Epithelial cell of proximal tubule (primary cell): ENCODE measurements around the gene MMP13. TPM values are rescaled to one million over a fixed set of nuclear protein-coding genes. Genes with fewer than 3 reads are reported as not detected.
A peak's percentile ranks its signal among the peaks of the same experiment; 100 is the strongest.

Experiments
- DNase-seq: peaks from one replicate; pipeline ENCODE4 v3.0.0-alpha.2; 2011; ENCODE audit warnings: low read depth
- H3K4me3 ChIP-seq: 2 replicates; pipeline ENCODE4 v1.5.1; 2011; ENCODE audit warnings: low read depth, mild to moderate bottlenecking, low read length
- total RNA-seq: library from RNA; depleted of rRNA; stranded (reverse); fragments of >200 nt; gene quantifications from 2 replicates; pipeline ENCODE4 v1.2.3, GENCODE V29; 2015
- TF ChIP-seq, protein P1 (sequence below): conservative IDR thresholded peaks from 2 replicates; pipeline ENCODE4 v1.5.1; 2012; ENCODE audit warnings: low read depth, mild to moderate bottlenecking, low read length

The MMP13 gene
- total RNA-seq, 1 donor from 2014 or later = 0.12 TPM

DNA sequence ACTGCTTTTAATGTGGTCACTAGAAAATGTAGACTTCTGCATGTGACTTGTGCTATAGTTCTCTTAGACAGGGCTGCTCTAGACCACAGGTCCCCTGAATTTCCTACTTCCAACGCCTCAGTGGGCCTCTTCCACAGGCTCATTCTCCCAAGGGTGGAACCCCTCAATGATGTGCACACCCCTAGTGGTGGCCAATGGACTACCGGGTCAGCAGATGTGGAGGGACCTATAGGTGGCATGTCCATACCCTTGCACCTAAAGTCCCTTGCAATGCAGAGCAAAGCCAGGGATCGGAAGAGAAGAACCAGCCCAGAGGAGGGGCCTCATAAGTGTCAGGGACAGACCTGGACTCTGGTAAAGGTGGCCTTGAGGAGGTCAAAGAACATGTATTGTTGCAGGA is 20.0 kb downstream of the MMP13 start:
- no peak overlapping the region for H3K4me3 ChIP-seq
- TF ChIP-seq, protein P1, sequence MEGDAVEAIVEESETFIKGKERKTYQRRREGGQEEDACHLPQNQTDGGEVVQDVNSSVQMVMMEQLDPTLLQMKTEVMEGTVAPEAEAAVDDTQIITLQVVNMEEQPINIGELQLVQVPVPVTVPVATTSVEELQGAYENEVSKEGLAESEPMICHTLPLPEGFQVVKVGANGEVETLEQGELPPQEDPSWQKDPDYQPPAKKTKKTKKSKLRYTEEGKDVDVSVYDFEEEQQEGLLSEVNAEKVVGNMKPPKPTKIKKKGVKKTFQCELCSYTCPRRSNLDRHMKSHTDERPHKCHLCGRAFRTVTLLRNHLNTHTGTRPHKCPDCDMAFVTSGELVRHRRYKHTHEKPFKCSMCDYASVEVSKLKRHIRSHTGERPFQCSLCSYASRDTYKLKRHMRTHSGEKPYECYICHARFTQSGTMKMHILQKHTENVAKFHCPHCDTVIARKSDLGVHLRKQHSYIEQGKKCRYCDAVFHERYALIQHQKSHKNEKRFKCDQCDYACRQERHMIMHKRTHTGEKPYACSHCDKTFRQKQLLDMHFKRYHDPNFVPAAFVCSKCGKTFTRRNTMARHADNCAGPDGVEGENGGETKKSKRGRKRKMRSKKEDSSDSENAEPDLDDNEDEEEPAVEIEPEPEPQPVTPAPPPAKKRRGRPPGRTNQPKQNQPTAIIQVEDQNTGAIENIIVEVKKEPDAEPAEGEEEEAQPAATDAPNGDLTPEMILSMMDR = peak; percentile 37
- no peak for DNase-seq

DNA sequence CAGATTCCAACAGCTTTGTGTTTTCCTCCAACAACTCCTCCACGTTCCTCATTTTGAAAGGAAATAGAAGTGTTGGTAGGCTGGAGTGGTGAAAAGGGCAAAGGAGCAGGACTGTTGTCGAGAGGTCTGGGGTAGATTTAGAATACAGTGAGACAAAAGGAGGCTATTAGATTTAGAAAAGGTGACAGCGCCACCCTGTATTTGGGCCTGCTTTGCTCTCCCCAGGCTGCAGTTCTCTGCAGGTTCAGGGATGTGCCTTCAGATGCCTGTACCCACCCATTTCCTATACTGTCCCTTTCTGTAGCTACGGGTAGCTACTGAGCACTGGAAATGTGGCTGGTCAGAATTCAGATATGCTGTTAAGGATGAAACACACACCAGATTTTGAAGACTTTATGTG is 20.8 kb downstream of the MMP13 start:
- no peak for DNase-seq
- H3K4me3 ChIP-seq = no peak overlapping the region
- TF ChIP-seq, protein P1 = no peak

DNA sequence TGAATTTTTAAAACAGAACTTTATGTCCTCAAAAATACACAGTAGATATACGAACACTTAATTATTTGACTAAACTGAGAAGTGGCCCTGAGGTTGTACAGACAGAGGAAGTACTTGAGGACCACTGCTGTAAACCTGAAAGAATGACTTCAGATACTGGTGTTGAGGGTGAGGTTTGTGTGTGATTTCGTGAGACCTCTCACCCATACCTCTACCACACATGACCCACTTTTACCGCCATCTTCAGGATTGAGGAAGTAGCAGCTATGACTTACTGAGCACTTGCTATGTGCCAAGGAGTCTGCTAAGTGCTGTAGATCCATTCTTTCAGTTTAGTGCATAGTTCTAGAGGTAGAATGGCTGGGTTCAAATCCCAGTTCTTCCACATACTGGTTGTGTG is 21.9 kb downstream of the MMP13 start:
- no peak for DNase-seq
- no peak overlapping the region for H3K4me3 ChIP-seq
- TF ChIP-seq, protein P1 = no peak

DNA sequence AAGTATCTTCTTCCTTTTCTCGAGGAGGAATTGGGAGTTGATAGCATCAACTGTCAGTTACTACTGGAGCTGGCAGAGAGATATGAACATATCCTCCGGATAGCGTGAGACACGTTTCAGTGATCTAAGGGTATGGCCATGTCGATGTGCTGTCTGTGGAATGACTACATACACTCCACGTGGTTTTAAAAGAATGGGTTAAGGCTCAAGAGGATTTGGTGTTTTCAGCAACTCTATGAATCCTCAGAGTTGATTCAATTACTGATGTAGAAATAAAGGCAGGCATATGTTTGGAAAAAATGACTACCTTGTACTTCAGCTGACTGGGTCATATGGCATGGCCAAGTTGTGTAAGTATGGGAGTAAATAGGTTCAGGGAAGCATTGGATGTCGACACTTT is 22.9 kb downstream of the MMP13 start:
- TF ChIP-seq, protein P1 = no peak
- no peak overlapping the region for H3K4me3 ChIP-seq
- DNase-seq = no peak

DNA sequence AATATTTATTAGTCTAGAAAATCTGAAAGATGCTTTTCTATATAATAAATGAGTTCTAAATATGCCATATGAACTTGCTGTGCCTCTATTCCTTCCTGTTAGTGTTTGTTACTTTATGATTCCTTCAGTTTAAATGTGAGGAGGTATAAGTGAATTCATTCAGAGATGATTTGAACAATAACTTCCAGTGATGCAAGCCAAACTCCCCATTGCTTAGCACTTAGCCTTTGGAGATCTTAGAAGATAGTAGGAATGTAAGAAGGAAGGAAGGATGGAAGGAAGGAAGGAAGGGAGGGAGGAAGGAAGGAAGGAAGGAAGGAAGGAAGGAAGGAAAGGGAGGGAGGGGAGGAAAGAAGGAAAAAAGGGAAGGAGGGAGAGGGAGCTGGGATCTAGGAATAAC is 25.1 kb downstream of the MMP13 start:
- no peak for DNase-seq
- no peak overlapping the region for H3K4me3 ChIP-seq
- TF ChIP-seq, protein P1 = no peak

DNA sequence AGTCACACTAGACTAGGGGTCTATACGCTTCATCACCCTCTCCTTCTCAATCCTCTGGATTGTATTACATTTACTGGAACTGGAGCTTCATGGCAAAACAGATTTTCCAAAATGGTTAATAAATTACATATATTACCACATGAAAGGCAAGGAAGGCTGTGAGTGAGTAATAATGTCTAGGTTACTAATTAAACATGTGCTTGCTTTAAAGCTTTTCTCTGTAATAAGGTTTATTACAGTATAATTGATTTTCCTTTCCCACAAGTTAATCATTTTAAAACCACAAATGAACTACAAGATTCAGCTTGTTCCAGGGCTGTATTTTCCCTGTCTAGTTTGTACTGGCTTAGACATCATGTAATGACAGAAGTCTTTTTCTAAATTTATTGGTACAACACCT is 25.6 kb downstream of the MMP13 start:
- TF ChIP-seq, protein P1 = no peak
- DNase-seq = peak; percentile 92
- no peak overlapping the region for H3K4me3 ChIP-seq

DNA sequence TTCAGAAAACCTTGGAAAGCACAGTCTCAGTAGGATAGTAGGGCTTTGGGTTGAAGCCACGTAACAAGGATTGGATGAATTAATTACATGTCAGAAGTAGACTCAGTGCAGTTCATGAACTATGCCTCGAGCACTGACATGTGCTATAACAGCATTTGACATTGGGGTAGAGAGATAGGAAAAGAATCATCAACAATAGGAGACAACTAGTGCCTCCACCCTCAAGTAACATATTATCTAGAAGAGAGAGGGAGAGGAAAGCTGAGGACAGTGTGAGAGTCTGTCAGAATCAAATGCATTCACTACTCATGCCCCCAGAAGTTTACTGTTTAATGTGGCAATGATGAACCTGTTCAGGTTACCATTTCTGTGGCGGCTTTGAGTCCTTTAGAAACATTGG is 26.4 kb downstream of the MMP13 start:
- no peak overlapping the region for H3K4me3 ChIP-seq

More for the DNA sequence above, 26.4 kb downstream of the MMP13 start:
- TF ChIP-seq, protein P1 = no peak
- DNase-seq = no peak
